Endothelial cell (in vitro differentiated cells): ENCODE data around the gene TRIO. TPM values are rescaled to one million over a fixed set of nuclear protein-coding genes. Genes with fewer than 3 reads are reported as not detected.

Source experiments
- DNase-seq: peaks from one replicate; pipeline ENCODE4 v3.0.0; 2021; ENCODE audit warnings: low spot score
- H3K27ac Mint-ChIP-seq: one replicate; pipeline ENCODE4 v1.8.0; 2021; ENCODE audit warnings: mixed read lengths, inconsistent platforms; ENCODE audit not compliant: unreplicated experiment
- H3K27me3 Mint-ChIP-seq: one replicate; pipeline ENCODE4 v1.8.0; 2021; ENCODE audit warnings: mild to moderate bottlenecking, moderate library complexity, mixed read lengths, inconsistent platforms; ENCODE audit not compliant: unreplicated experiment
- H3K36me3 Mint-ChIP-seq: one replicate; pipeline ENCODE4 v1.8.0; 2021; ENCODE audit warnings: mild to moderate bottlenecking, low read depth, mixed read lengths, inconsistent platforms; ENCODE audit not compliant: unreplicated experiment
- H3K4me1 Mint-ChIP-seq: one replicate; pipeline ENCODE4 v1.8.0; 2021; ENCODE audit warnings: mild to moderate bottlenecking, mixed read lengths, inconsistent platforms; ENCODE audit not compliant: unreplicated experiment
- H3K4me3 Mint-ChIP-seq: one replicate; pipeline ENCODE4 v1.8.0; 2021; ENCODE audit warnings: mild to moderate bottlenecking, mixed read lengths, inconsistent platforms; ENCODE audit not compliant: unreplicated experiment
- H3K9me3 Mint-ChIP-seq: one replicate; pipeline ENCODE4 v1.8.0; 2021; ENCODE audit warnings: mixed read lengths, inconsistent platforms; ENCODE audit not compliant: unreplicated experiment
- total RNA-seq: library from RNA; stranded (reverse); fragmentation: NEBNext Ultra II Directional; extraction: Animal tissue kit (Norgen Biotek cat#: 25700); gene quantifications from one replicate; pipeline ENCODE4 v1.2.1, GENCODE V29; 2021; ENCODE audit not compliant: unreplicated experiment
- TF ChIP-seq, protein P1 (sequence below): fragments of 200-600 bp; sonication (generic); IDR thresholded peaks from one replicate; pipeline ENCODE4 v1.5.0; 2021; ENCODE audit warnings: antibody characterized with exemption; ENCODE audit not compliant: unreplicated experiment

The TRIO gene
- total RNA-seq, 1 donor from 2014 or later = 229 TPM

DNA sequence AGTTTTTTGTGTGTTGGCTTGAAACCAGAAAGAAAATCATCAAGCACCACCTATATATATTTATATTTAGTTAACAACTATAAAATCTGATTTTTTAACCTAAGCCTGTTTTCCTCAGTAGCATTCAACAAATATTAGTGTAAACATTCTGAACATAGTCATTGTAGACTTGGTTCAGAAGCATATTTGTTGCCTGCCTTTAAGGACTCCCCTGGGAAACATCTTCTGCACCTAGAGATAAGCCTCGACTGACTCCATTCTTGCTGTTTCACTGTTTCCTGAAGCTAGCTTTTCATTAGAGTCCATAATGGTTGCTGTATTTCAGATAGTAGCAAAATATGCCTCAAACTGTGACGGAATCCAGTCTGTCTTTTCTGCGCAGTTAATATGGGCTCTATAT, 123.5 kb downstream of the TRIO start:
- Mint-ChIP-seq H3K4me3 (no peak overlapping the region), H3K36me3 (no peaks in the 10 kb centered on the region), H3K27me3 (no peaks in the 10 kb centered on the region), H3K4me1 (peaks cover 60% of the 10 kb centered on the region), H3K27ac (no peak overlapping the region), H3K9me3 (no peaks in the 10 kb centered on the region)
- TF ChIP-seq, protein P1, sequence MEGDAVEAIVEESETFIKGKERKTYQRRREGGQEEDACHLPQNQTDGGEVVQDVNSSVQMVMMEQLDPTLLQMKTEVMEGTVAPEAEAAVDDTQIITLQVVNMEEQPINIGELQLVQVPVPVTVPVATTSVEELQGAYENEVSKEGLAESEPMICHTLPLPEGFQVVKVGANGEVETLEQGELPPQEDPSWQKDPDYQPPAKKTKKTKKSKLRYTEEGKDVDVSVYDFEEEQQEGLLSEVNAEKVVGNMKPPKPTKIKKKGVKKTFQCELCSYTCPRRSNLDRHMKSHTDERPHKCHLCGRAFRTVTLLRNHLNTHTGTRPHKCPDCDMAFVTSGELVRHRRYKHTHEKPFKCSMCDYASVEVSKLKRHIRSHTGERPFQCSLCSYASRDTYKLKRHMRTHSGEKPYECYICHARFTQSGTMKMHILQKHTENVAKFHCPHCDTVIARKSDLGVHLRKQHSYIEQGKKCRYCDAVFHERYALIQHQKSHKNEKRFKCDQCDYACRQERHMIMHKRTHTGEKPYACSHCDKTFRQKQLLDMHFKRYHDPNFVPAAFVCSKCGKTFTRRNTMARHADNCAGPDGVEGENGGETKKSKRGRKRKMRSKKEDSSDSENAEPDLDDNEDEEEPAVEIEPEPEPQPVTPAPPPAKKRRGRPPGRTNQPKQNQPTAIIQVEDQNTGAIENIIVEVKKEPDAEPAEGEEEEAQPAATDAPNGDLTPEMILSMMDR = no peak
- DNase-seq = no peak

DNA sequence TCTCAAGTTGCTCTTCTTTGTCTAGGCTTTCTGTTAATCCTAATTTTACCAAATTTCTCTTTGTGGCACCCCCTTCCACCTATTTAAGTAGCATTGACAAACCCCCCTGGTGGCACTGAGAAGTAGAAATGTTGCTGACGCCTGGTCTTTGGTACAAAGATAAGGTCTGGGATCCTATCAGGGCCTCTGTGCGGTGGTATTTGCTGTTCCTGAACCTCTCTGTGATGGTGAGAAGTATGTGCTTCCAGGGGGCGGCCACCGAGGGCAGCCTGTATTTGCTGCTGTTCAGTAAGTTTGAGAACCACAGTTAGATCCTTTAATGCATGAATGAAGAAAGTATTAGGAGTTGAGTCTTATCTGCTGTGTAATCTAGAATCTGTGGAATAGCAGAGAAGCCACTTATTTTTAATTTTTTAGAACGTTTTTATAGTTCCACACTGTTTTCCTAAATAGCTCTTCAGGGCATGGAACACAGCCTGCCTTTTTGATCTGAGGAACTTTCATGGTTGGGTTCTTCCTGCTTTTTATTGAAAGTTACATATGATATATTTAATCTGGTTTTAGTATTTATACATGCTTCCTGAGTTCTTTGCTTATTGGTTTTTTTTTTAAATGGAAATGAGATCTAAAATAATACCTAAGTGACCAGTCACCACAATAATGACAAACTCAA, 124.2 kb downstream of the TRIO start:
- Mint-ChIP-seq H3K27me3 (no peaks in the 10 kb centered on the region), H3K9me3 (no peaks in the 10 kb centered on the region), H3K4me1 (peaks cover 54% of the 10 kb centered on the region), H3K4me3 (no peak overlapping the region), H3K36me3 (no peaks in the 10 kb centered on the region), H3K27ac (peak overlapping the region; percentile 92)
- TF ChIP-seq, protein P1 = no peak
- no peak for DNase-seq

DNA sequence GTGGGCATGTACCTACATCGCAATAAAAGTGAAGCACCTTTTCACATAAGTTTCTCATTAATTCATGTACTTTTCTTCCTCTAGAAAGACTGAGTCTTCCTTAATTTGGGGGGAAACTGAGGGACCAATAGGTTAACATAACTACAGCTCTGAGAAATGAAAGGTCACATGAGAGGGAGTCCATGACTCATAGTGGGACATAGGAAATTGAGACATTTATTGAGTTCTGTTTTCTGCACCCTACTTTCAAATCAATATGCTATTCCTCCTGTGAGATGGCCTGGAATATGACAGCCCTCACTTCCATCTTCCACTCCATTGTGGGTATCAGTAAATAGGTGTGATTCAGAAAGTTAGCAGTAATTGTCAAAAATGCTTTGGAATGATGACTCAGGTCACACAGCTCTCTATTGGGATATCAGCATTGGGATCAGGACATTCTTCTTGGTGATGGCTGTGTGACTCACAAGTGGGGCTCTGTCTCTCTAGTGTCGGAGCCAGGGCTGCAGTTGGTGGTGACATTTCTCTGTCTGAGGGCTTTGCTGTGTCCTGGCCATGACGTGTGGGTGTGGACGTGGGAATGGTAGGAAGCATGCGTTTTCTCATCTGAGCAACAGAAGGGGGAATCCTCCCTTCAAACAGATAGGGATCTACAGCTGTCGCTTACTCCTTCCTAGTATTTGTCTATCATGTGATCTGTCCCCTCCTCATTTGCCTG, 125.0 kb downstream of the TRIO start:
- Mint-ChIP-seq H3K9me3 (no peaks in the 10 kb centered on the region), H3K27me3 (no peaks in the 10 kb centered on the region), H3K27ac (peak overlapping the region; percentile 38), H3K4me1 (peaks cover 48% of the 10 kb centered on the region), H3K36me3 (no peaks in the 10 kb centered on the region), H3K4me3 (no peak overlapping the region)
- TF ChIP-seq, protein P1 = no peak
- no peak for DNase-seq

DNA sequence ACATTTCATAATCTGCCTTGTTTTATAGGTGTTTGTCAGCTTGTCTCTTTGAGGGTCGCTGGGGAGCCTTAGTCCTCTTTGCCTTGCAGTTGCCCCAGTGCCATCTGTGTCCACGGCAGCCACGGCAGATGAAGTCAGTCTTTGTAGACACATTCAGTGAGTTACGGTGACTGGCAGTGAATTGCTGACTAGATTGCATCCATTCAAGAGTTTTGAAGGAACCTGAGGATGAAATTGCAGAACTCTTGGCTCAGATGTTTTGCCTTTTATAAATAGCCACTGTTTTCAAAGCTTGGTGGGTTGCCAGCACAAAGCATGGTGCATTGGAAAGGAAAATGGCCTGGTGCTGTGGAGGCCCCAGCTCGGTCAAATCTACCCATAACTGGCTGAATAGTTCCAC, 125.6 kb downstream of the TRIO start:
- no peak for DNase-seq
- TF ChIP-seq, protein P1 = no peak
- peaks cover 44% of the 10 kb centered on the region for H3K4me1 Mint-ChIP-seq
- no peaks in the 10 kb centered on the region for H3K9me3 Mint-ChIP-seq
- no peak overlapping the region for H3K27ac Mint-ChIP-seq
- no peak overlapping the region for H3K4me3 Mint-ChIP-seq
- H3K27me3 Mint-ChIP-seq = no peaks in the 10 kb centered on the region
- H3K36me3 Mint-ChIP-seq = no peaks in the 10 kb centered on the region

DNA sequence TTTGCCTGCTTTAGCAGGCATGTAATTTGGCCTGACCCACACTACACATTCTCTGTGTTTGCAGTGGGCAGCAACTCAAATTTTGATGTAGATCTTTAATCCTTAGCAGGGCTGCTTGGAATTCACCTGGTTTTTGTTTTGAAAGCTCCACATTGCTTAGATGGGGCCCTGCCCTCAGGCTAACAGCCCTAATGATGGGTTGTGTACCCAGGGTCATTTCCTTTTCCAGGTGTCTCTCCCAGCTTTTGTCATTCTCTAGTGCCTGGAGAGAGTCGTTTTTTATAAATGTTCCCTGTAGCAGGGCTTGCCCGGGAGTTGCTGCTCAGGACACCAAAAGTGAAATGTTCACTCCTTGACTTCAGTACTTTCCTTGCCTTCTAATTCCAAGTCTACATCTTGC, 126.3 kb downstream of the TRIO start:
- TF ChIP-seq, protein P1 = no peak
- Mint-ChIP-seq H3K27ac (peak overlapping the region; percentile 74), H3K27me3 (no peaks in the 10 kb centered on the region), H3K4me3 (no peak overlapping the region), H3K9me3 (no peaks in the 10 kb centered on the region), H3K4me1 (peaks cover 47% of the 10 kb centered on the region), H3K36me3 (no peaks in the 10 kb centered on the region)
- DNase-seq = no peak
